Hepatocyte (in vitro differentiated cells): ENCODE measurements around the gene WTIP.

Source experiments
- CTCF ChIP-seq: fragments of 200-600 bp; sonication (generic); IDR thresholded peaks from 2 replicates; pipeline ENCODE4 v1.5.1; 2016; ENCODE audit warnings: antibody characterized with exemption, mild to moderate bottlenecking; ENCODE audit not compliant: poor library complexity
- EZH2 ChIP-seq: fragments of 200-600 bp; sonication (generic); IDR thresholded peaks from 2 replicates; pipeline ENCODE4 v1.6.1; 2016; ENCODE audit warnings: antibody characterized with exemption, mild to moderate bottlenecking, borderline replicate concordance

GRCh38 chr19:34500656-34501120, 19.1 kb downstream of the WTIP start:
- TF ChIP-seq CTCF (no peak), EZH2 (no peak)
